Common myeloid progenitor, CD34-positive (primary cell): ENCODE measurements around the gene CDON.
A peak's percentile ranks its signal among the peaks of the same experiment; 100 is the strongest.

Experiments used
- CTCF ChIA-PET: fragments of 350-600 bp; sonication (Branson Sonifier 250); formaldehyde crosslinking; loops from one replicate; lab custom pipeline; 2021; ENCODE audit warnings: antibody characterized with exemption; lab: Charles Lee
- POLR2A ChIA-PET: fragments of 350-600 bp; sonication (Branson Sonifier 250); formaldehyde crosslinking; loops from one replicate; lab custom pipeline; 2021; ENCODE audit warnings: antibody characterized with exemption; lab: Charles Lee
- DNase-seq, 3 donors: peaks; one replicate each; pipeline versions ENCODE4 v3.0.0 to v3.0.0-alpha.2; 2013
- H3K27ac ChIP-seq, 2 experiments: 1 replicate in 1 of 2; 2 replicates in 1 of 2; pipeline ENCODE4 v1.7.0; 2013; ENCODE audit warnings: inconsistent platforms in 2 of 2, low read length in 2 of 2, mild to moderate bottlenecking in 2 of 2, low read depth in 1 of 2, moderate library complexity in 1 of 2; ENCODE audit not compliant: severe bottlenecking in 2 of 2, insufficient read depth in 1 of 2, poor library complexity in 1 of 2
- H3K27me3 ChIP-seq, 5 experiments: replicated peaks in 2 of 5; 1 replicate in 3 of 5; 2 replicates in 2 of 5; pipeline versions ENCODE4 v1.6.1 to v1.7.0; 2013; ENCODE audit warnings: low read length in 4 of 5, mild to moderate bottlenecking in 2 of 5, moderate library complexity in 2 of 5, inconsistent platforms in 1 of 5; ENCODE audit not compliant: insufficient read depth in 5 of 5, control insufficient read depth in 4 of 5
- H3K36me3 ChIP-seq, 4 experiments: 1 replicate in 2 of 4; 2 replicates in 2 of 4; pipeline versions ENCODE4 v1.6.1 to v1.7.0; 2013; ENCODE audit warnings: low read length in 3 of 4, control low read depth in 1 of 4, mild to moderate bottlenecking in 1 of 4; ENCODE audit not compliant: control insufficient read depth in 4 of 4, insufficient read depth in 4 of 4
- H3K4me1 ChIP-seq, 4 experiments: 1 replicate in 3 of 4; 2 replicates in 1 of 4; pipeline versions ENCODE4 v1.6.1 to v1.7.1; 2013; ENCODE audit warnings: low read length in 3 of 4, mild to moderate bottlenecking in 3 of 4, control low read depth in 1 of 4, inconsistent platforms in 1 of 4, moderate library complexity in 1 of 4; ENCODE audit not compliant: control insufficient read depth in 4 of 4, insufficient read depth in 4 of 4; ENCODE audit errors: control extremely low read depth in 1 of 4
- H3K4me3 ChIP-seq, 7 experiments: 1 replicate in 4 of 7; 2 replicates in 3 of 7; pipeline versions ENCODE4 v1.5.1 to v1.7.0; 2013; ENCODE audit warnings: mild to moderate bottlenecking in 7 of 7, low read length in 6 of 7, moderate library complexity in 6 of 7, inconsistent platforms in 2 of 7, low read depth in 2 of 7, control low read depth in 1 of 7; ENCODE audit not compliant: insufficient read depth in 4 of 7, control insufficient read depth in 1 of 7; ENCODE audit errors: extremely low read depth in 1 of 7
- H3K9me3 ChIP-seq, 5 experiments: 1 replicate in 4 of 5; 2 replicates in 1 of 5; pipeline versions ENCODE4 v1.6.1 to v1.7.1; 2013; ENCODE audit warnings: low read length in 4 of 5, mild to moderate bottlenecking in 2 of 5, inconsistent platforms in 1 of 5, low read depth in 1 of 5, moderate library complexity in 1 of 5; ENCODE audit not compliant: control insufficient read depth in 4 of 5, insufficient read depth in 2 of 5; ENCODE audit errors: control extremely low read depth in 1 of 5
- WGBS: methylation state at CpG from one replicate; pipeline ENCODE4 v1.1.5; 2013; ENCODE audit not compliant: insufficient coverage; 5-methylcytosine and 5-hydroxymethylcytosine counted together

Gene CDON

DNA sequence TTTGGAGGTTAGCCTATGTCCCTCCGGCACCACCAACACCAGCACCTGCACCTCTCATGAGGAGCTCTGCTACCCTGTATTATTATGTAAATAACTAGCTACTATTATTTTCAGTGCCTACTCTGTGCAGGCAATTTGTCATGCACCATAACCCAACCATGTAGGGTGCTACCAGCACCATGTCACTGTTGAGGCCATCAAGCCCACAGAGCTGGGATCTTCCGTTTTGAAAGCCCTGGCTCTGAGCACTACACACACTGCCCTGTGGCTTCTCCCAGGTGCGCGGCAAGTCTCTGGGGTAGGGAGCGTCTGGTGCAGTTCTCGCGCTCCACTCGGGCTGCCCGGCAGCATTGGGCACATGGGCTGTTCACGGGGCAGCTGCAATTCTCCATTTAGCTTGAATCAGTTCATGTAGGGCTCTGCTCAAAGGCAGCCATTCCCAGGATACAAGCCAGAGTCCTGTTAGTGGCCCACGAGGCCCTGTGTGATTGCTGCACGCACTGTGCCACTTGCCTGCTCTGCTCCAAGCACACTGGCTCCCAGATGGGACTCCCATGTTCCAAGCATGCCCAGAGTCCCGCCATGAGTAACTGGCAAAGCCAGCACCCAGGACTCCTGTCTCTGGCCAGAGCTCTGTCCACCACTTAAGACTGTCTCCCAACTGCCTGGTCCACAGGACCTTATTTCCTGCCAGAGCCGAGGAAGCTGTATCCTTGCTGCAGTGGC, 42.5 kb upstream of the CDON start:
- ChIA-PET CTCF (interaction anchor here (1.0 kb wide), 2 partner anchors 8 to 21 kb away, joined by 3 read pairs; no protein-coding TSS in a partner anchor), POLR2A (no interaction called here)
- no peak overlapping the region for H3K4me3 ChIP-seq
- no peaks in the 10 kb centered on the region for H3K36me3 ChIP-seq
- WGBS, result 84% methylated on average over 13 of the region's 14 CpGs
- DNase-seq, result no peak
- no peaks in the 10 kb centered on the region for H3K9me3 ChIP-seq
- H3K4me1 ChIP-seq, result peaks cover 0 to 6% (median 0%) of the 10 kb centered on the region in 4 experiments
- H3K27me3 ChIP-seq, result peaks cover 0 to 10% (median 0%) of the 10 kb centered on the region in 5 experiments
- no peak overlapping the region for H3K27ac ChIP-seq

DNA sequence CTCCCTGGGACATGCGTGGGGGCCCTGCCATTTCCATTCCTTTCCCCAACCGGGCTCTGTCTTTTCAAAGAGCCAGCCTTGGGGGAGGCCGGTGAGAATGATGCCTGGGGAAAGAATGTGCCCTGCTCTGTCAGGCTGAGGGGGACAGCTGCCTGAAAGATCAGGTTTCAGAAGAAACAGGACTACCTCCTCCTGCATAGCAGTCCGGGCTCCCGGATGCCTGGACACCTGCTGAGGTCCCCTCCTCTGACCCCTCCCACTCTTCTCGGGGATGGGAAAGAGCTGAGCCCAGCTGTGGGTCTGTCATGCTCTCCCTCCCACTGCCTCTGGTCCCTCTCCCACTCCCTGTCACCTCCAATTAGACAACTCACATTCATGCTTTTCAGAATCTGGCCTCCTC, 41.8 kb upstream of the CDON start:
- POLR2A ChIA-PET, result no interaction called here

DNA sequence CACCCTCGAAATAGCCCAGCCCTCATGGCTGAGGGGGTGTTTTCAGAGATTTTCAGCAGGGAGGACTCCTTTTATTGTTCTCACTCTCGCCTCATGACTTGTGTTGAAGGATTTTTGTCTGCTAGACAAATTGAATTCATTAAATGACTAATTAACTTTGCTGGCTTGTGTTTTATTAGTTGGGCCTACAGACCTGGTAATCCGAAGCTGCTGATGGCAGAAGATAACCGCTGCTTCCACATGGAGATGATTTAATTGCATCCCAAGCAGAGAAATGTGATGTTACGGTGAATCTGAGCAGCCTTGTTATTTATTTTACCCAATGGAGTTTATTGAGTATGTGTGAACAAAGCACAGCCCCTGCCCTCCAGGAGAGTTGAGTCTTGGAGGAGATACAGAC, 40.5 kb upstream of the CDON start:
- Histone ChIP-seq H3K9me3 (no peaks in the 10 kb centered on the region), H3K4me1 (peaks cover 0 to 6% (median 0%) of the 10 kb centered on the region in 4 experiments), H3K36me3 (no peaks in the 10 kb centered on the region), H3K4me3 (no peak overlapping the region), H3K27me3 (peaks cover 0 to 10% (median 0%) of the 10 kb centered on the region in 5 experiments), H3K27ac (no peak overlapping the region)
- POLR2A ChIA-PET, result no interaction called here
- DNase-seq, result no peak
- 100% methylated on average over 1 of the region's 5 CpGs for WGBS
- CTCF ChIA-PET, result interaction anchor here (1.3 kb wide), 1 partner anchor 14 kb away, joined by 3 read pairs; no protein-coding TSS in a partner anchor

More for the DNA sequence above, 41.8 kb upstream of the CDON start:
- CTCF ChIA-PET, result interaction anchor here (1.0 kb wide), 1 partner anchor 20 kb away, joined by 3 read pairs; no protein-coding TSS in a partner anchor
- Histone ChIP-seq H3K4me3 (no peak overlapping the region), H3K4me1 (peaks cover 0 to 6% (median 0%) of the 10 kb centered on the region in 4 experiments), H3K27ac (no peak overlapping the region), H3K36me3 (no peaks in the 10 kb centered on the region), H3K9me3 (no peaks in the 10 kb centered on the region), H3K27me3 (peaks cover 0 to 10% (median 0%) of the 10 kb centered on the region in 5 experiments)
- WGBS, result 65% methylated on average over 3 of the region's 6 CpGs
- DNase-seq, result no peak

DNA sequence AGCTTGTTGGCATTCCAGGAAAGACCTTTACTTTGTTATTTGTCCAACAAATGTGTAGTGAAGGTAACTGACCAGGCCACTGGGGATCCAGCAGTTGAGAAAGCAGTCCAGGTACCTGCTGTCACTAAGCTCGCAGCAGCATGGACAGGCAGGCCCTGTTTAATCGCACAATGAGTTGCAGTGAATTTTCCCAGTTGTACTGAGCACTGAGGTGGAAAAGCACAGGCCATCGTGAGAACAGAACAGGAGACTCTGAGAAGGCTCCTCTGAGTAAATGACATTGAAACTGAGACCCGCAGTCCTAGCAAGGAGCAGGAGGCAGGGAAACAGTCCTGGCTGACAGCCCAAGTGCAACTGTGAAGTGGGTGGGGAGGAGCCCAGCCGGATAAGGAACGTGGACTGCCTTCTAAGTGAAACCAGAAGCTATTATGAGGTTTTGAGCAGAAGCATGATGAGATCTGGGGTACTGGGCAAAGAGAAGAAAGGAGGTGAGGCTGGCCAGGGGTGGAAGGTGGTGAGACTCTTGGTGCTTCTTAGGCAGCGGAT, 39.8 kb upstream of the CDON start:
- DNase-seq, result peak in 2 of 3 donors; percentile 18 to 28
- H3K4me3 ChIP-seq, result no peak overlapping the region
- WGBS, result 71% methylated on average over 7 of the region's 7 CpGs
- H3K27ac ChIP-seq, result no peak overlapping the region
- peaks cover 0 to 6% (median 0%) of the 10 kb centered on the region in 4 experiments for H3K4me1 ChIP-seq
- no peaks in the 10 kb centered on the region for H3K36me3 ChIP-seq
- CTCF ChIA-PET, result interaction anchor here (1.3 kb wide), 1 partner anchor 14 kb away, joined by 3 read pairs; no protein-coding TSS in a partner anchor
- POLR2A ChIA-PET, result no interaction called here
- H3K9me3 ChIP-seq, result no peaks in the 10 kb centered on the region
- H3K27me3 ChIP-seq, result peaks cover 0 to 10% (median 0%) of the 10 kb centered on the region in 5 experiments

- Histone ChIP-seq H3K36me3 (no peaks in the 10 kb centered on the region), H3K4me3 (no peak overlapping the region), H3K27me3 (peaks cover 0 to 8% (median 0%) of the 10 kb centered on the region in 5 experiments), H3K27ac (no peak overlapping the region), H3K4me1 (peaks cover 0 to 6% (median 0%) of the 10 kb centered on the region in 4 experiments), H3K9me3 (no peaks in the 10 kb centered on the region)
- ChIA-PET CTCF (interaction anchor here (1.3 kb wide), 1 partner anchor 15 kb away, joined by 3 read pairs; no protein-coding TSS in a partner anchor), POLR2A (no interaction called here)
- no peak for DNase-seq
- WGBS, result 100% methylated on average over 4 of the region's 5 CpGs
Measured at GRCh38 chr11:126101930-126102283, 39.2 kb upstream of the CDON start.

DNA sequence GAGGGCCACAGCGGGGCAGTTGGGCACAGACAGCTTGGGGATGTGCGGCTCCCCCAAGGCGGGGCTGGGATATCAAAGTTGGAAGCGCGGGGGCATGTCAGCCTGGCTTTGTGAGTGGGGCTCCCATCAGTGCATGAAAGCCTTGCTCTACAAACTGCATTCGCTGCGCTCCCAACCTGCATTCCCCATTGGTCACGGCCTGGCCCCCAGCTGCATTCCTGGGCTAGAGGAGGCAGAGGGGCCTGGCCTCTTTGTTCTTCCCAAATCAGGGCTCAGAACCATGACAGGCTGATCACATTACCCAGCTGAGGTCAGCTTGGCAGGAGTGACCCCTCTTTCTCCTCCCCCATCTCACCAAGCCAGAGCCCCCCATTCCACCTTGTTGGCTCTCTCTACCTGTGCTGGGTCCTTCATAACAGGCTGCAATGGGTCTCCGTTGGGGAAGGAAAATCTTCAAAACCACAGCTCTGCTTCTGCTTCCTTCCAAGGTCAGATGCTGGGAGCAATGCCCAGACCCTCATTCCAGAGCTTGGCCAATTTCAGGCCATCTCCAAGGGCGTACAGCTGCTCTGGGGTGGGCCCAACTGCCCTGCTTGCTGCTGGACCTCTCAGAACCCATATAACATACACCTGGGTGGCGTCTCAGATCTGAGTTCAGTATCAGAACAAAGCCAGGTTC, 38.7 kb upstream of the CDON start:
- CTCF ChIA-PET, result interaction anchor here (0.9 kb wide), 1 partner anchor 12 kb away, joined by 5 read pairs; no protein-coding TSS in a partner anchor

More for the DNA sequence above, 38.7 kb upstream of the CDON start:
- no peak overlapping the region for H3K4me3 ChIP-seq
- H3K36me3 ChIP-seq, result no peaks in the 10 kb centered on the region
- peaks cover 0 to 6% (median 0%) of the 10 kb centered on the region in 4 experiments for H3K4me1 ChIP-seq
- no peaks in the 10 kb centered on the region for H3K9me3 ChIP-seq
- DNase-seq, result no peak
- H3K27ac ChIP-seq, result no peak overlapping the region
- 85% methylated on average over 11 of the region's 11 CpGs for WGBS
- peaks cover 0 to 8% (median 0%) of the 10 kb centered on the region in 5 experiments for H3K27me3 ChIP-seq
- POLR2A ChIA-PET, result no interaction called here
